Measurements from ENCODE around the gene CTSH. TPM values are rescaled to one million over a fixed set of nuclear protein-coding genes. Genes with fewer than 3 reads are reported as not detected.
"Not testable (repeated sequence)": the region's sequence is repeated elsewhere in the genome, so short reads cannot be mapped to it uniquely, and the experiment has no call there.

Gene CTSH
- total and polyA plus RNA-seq, 2 donors: 110 to 156 TPM

- peaks cover 0 to 4% of the 10 kb centered on the region in 2 donors for H3K4me1 ChIP-seq (ENCODE audit: control insufficient read depth in 2 of 2, insufficient read depth in 2 of 2, low read length in 2 of 2)
- no peak for DNase-seq (ENCODE audit: low read depth in 6 of 9, low spot score in 9 of 9)
- no peak overlapping the region for H3K27ac ChIP-seq (ENCODE audit: low read depth in 1 of 2, low read length in 1 of 2)
- H3K4me3 ChIP-seq (ENCODE audit: low read length in 2 of 2): no peak overlapping the region
- H3K9me3 ChIP-seq (ENCODE audit: control insufficient read depth in 2 of 2, insufficient read depth in 1 of 2, low read length in 1 of 2): no peaks in the 10 kb centered on the region
- 96% methylated on average over 1 of the region's 1 CpG for WGBS
- H3K27me3 ChIP-seq (ENCODE audit: control insufficient read depth in 2 of 2, insufficient read depth in 1 of 2, low read length in 1 of 2): no peaks in the 10 kb centered on the region
- peaks cover 14 to 50% of the 10 kb centered on the region in 2 donors for H3K36me3 ChIP-seq (ENCODE audit: control insufficient read depth in 2 of 2, insufficient read depth in 2 of 2, low read length in 1 of 2)
Observed at GRCh38 chr15:78881681-78882080, 63.2 kb downstream of the CTSH start.

GRCh38 chr15:78880813-78881212, 64.0 kb downstream of the CTSH start:
- Histone ChIP-seq H3K4me3 (ENCODE audit: low read length in 2 of 2) (no peak overlapping the region), H3K4me1 (ENCODE audit: control insufficient read depth in 2 of 2, insufficient read depth in 2 of 2, low read length in 2 of 2) (peaks cover 4 to 11% of the 10 kb centered on the region in 2 donors), H3K27me3 (ENCODE audit: control insufficient read depth in 2 of 2, insufficient read depth in 1 of 2, low read length in 1 of 2) (no peaks in the 10 kb centered on the region), H3K36me3 (ENCODE audit: control insufficient read depth in 2 of 2, insufficient read depth in 2 of 2, low read length in 1 of 2) (peaks cover 9 to 42% of the 10 kb centered on the region in 2 donors), H3K9me3 (ENCODE audit: control insufficient read depth in 2 of 2, insufficient read depth in 1 of 2, low read length in 1 of 2) (no peaks in the 10 kb centered on the region), H3K27ac (ENCODE audit: low read depth in 1 of 2, low read length in 1 of 2) (no peak overlapping the region)
- 99% methylated on average over 1 of the region's 1 CpG for WGBS
- DNase-seq (ENCODE audit: low read depth in 6 of 9, low spot score in 9 of 9): no peak

GRCh38 chr15:78880242-78880533, 64.7 kb downstream of the CTSH start:
- H3K4me1 ChIP-seq (ENCODE audit: control insufficient read depth in 2 of 2, insufficient read depth in 2 of 2, low read length in 2 of 2): peaks cover 7 to 17% of the 10 kb centered on the region in 2 donors
- no peak overlapping the region for H3K4me3 ChIP-seq (ENCODE audit: low read length in 2 of 2)
- DNase-seq (ENCODE audit: low read depth in 6 of 9, low spot score in 9 of 9): no peak
- peaks cover 9 to 40% of the 10 kb centered on the region in 2 donors for H3K36me3 ChIP-seq (ENCODE audit: control insufficient read depth in 2 of 2, insufficient read depth in 2 of 2, low read length in 1 of 2)
- no peaks in the 10 kb centered on the region for H3K27me3 ChIP-seq (ENCODE audit: control insufficient read depth in 2 of 2, insufficient read depth in 1 of 2, low read length in 1 of 2)
- H3K27ac ChIP-seq (ENCODE audit: low read depth in 1 of 2, low read length in 1 of 2): no peak overlapping the region
- no peaks in the 10 kb centered on the region for H3K9me3 ChIP-seq (ENCODE audit: control insufficient read depth in 2 of 2, insufficient read depth in 1 of 2, low read length in 1 of 2)

GRCh38 chr15:78879517-78880241, 65.2 kb downstream of the CTSH start:
- peaks cover 9 to 40% of the 10 kb centered on the region in 2 donors for H3K36me3 ChIP-seq (ENCODE audit: control insufficient read depth in 2 of 2, insufficient read depth in 2 of 2, low read length in 1 of 2)
- no peak for DNase-seq (ENCODE audit: low read depth in 6 of 9, low spot score in 9 of 9)
- peaks cover 10 to 20% of the 10 kb centered on the region in 2 donors for H3K4me1 ChIP-seq (ENCODE audit: control insufficient read depth in 2 of 2, insufficient read depth in 2 of 2, low read length in 2 of 2)
- no peaks in the 10 kb centered on the region for H3K27me3 ChIP-seq (ENCODE audit: control insufficient read depth in 2 of 2, insufficient read depth in 1 of 2, low read length in 1 of 2)
- H3K4me3 ChIP-seq (ENCODE audit: low read length in 2 of 2): no peak overlapping the region
- WGBS: 63% methylated on average over 6 of the region's 6 CpGs
- H3K9me3 ChIP-seq (ENCODE audit: control insufficient read depth in 2 of 2, insufficient read depth in 1 of 2, low read length in 1 of 2): no peaks in the 10 kb centered on the region
- no peak overlapping the region for H3K27ac ChIP-seq (ENCODE audit: low read depth in 1 of 2, low read length in 1 of 2)

- Histone ChIP-seq H3K27ac (ENCODE audit: low read depth in 1 of 2, low read length in 1 of 2) (no peak overlapping the region), H3K36me3 (ENCODE audit: control insufficient read depth in 2 of 2, insufficient read depth in 2 of 2, low read length in 1 of 2) (peaks cover 4 to 32% of the 10 kb centered on the region in 2 donors), H3K4me1 (ENCODE audit: control insufficient read depth in 2 of 2, insufficient read depth in 2 of 2, low read length in 2 of 2) (peaks cover 10 to 20% of the 10 kb centered on the region in 2 donors), H3K4me3 (ENCODE audit: low read length in 2 of 2) (no peak overlapping the region), H3K9me3 (ENCODE audit: control insufficient read depth in 2 of 2, insufficient read depth in 1 of 2, low read length in 1 of 2) (no peaks in the 10 kb centered on the region), H3K27me3 (ENCODE audit: control insufficient read depth in 2 of 2, insufficient read depth in 1 of 2, low read length in 1 of 2) (no peaks in the 10 kb centered on the region)
- WGBS: 77% methylated on average over 1 of the region's 1 CpG
- DNase-seq (ENCODE audit: low read depth in 6 of 9, low spot score in 9 of 9): no peak
Observed at GRCh38 chr15:78878356-78878755, 66.5 kb downstream of the CTSH start.

GRCh38 chr15:78876954-78877353, 67.9 kb downstream of the CTSH start:
- WGBS: 89% methylated on average over 14 of the region's 14 CpGs
- H3K9me3 ChIP-seq (ENCODE audit: control insufficient read depth in 2 of 2, insufficient read depth in 1 of 2, low read length in 1 of 2); H3K27ac ChIP-seq (ENCODE audit: low read depth in 1 of 2, low read length in 1 of 2); DNase-seq (ENCODE audit: low read depth in 6 of 9, low spot score in 9 of 9); H3K4me3 ChIP-seq (ENCODE audit: low read length in 2 of 2); H3K27me3 ChIP-seq (ENCODE audit: control insufficient read depth in 2 of 2, insufficient read depth in 1 of 2, low read length in 1 of 2): not testable (repeated sequence)
- Histone ChIP-seq H3K36me3 (ENCODE audit: control insufficient read depth in 2 of 2, insufficient read depth in 2 of 2, low read length in 1 of 2) (peaks cover 4 to 21% of the 10 kb centered on the region in 2 donors), H3K4me1 (ENCODE audit: control insufficient read depth in 2 of 2, insufficient read depth in 2 of 2, low read length in 2 of 2) (peaks cover 14 to 23% of the 10 kb centered on the region in 2 donors)

- Histone ChIP-seq H3K36me3 (ENCODE audit: control insufficient read depth in 2 of 2, insufficient read depth in 2 of 2, low read length in 1 of 2) (peaks cover 0 to 6% of the 10 kb centered on the region in 2 donors), H3K27ac (ENCODE audit: low read depth in 1 of 2, low read length in 1 of 2) (peak overlapping the region in 1 of 2 donors; percentile 100), H3K27me3 (ENCODE audit: control insufficient read depth in 2 of 2, insufficient read depth in 1 of 2, low read length in 1 of 2) (no peaks in the 10 kb centered on the region), H3K9me3 (ENCODE audit: control insufficient read depth in 2 of 2, insufficient read depth in 1 of 2, low read length in 1 of 2) (no peaks in the 10 kb centered on the region), H3K4me3 (ENCODE audit: low read length in 2 of 2) (peak overlapping the region; percentile 86 to 98), H3K4me1 (ENCODE audit: control insufficient read depth in 2 of 2, insufficient read depth in 2 of 2, low read length in 2 of 2) (peaks cover 14 to 23% of the 10 kb centered on the region in 2 donors)
- 78% methylated on average over 22 of the region's 22 CpGs for WGBS
- DNase-seq (ENCODE audit: low read depth in 6 of 9, low spot score in 9 of 9): no peak
Observed at GRCh38 chr15:78875107-78875914, 69.5 kb downstream of the CTSH start.

GRCh38 chr15:78873793-78874765, 70.8 kb downstream of the CTSH start:
- WGBS: under 1% methylated on average over 38 of the region's 38 CpGs
- no peaks in the 10 kb centered on the region for H3K27me3 ChIP-seq (ENCODE audit: control insufficient read depth in 2 of 2, insufficient read depth in 1 of 2, low read length in 1 of 2)
- no peaks in the 10 kb centered on the region for H3K36me3 ChIP-seq (ENCODE audit: control insufficient read depth in 2 of 2, insufficient read depth in 2 of 2, low read length in 1 of 2)
- H3K4me1 ChIP-seq (ENCODE audit: control insufficient read depth in 2 of 2, insufficient read depth in 2 of 2, low read length in 2 of 2): peaks cover 14 to 23% of the 10 kb centered on the region in 2 donors
- peak overlapping the region; percentile 100 for H3K27ac ChIP-seq (ENCODE audit: low read depth in 1 of 2, low read length in 1 of 2)
- H3K4me3 ChIP-seq (ENCODE audit: low read length in 2 of 2): peak overlapping the region; percentile 86 to 98
- H3K9me3 ChIP-seq (ENCODE audit: control insufficient read depth in 2 of 2, insufficient read depth in 1 of 2, low read length in 1 of 2): no peaks in the 10 kb centered on the region
- DNase-seq (ENCODE audit: low read depth in 6 of 9, low spot score in 9 of 9): peak in 8 of 9 donors; percentile 4 to 83 (median 20)
